Measurements from ENCODE around the gene SNAP23.

The SNAP23 gene

GRCh38 chr15:42558739-42559138 is 63.3 kb downstream of the SNAP23 start:
- no peak for DNase-seq (ENCODE audit: low read depth, low spot score)

DNA sequence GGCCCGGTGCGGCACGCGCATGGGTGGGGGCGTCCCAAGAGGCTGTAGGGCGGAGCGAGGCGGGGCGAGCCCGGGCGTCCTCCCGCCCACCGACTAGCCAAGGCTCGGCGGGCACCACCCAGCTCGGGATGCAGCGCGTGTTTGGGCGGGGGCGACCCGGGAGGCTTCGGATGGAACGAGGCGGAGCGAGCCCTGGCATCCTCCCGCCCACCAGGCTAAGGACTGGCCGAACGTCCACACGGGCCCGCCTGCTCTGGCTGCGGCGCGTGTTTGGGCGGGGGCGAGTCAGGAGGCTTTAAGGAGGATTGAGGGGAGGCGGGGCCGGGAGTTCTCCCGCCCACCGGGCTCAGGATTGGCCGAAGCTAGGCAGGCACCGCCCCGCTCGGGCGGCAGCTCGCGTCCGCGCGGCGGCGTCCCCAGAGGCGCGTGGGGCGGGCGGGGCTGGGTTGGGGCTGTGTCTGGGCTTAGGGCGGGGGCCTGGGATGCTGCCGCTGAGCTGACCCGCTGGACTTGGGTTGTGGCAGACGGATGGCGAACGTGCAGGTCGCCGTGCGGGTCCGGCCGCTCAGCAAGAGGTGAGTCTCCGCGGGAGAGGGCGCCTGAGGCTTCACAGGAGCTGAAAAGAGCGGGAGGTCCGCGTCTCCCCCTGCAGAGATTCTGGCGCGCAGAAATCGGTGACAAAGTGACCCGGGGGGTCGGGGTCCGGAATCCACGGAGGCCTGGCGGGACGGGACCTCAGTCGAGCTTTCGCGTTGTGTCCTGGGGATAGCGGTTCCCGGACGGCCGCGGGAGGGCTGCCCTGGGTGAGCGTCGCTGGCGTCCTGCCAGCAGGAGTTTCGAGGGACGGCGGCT is 80.0 kb downstream of the SNAP23 start, which contains the start of gene STARD9:
Gene STARD9, plus strand, starts transcription at position 419 of the 852 bp plus-strand sequence. Its CDS starts 110 bp downstream, at position 529.
- peak; percentile 100 for DNase-seq (ENCODE audit: low read depth, low spot score)

DNA sequence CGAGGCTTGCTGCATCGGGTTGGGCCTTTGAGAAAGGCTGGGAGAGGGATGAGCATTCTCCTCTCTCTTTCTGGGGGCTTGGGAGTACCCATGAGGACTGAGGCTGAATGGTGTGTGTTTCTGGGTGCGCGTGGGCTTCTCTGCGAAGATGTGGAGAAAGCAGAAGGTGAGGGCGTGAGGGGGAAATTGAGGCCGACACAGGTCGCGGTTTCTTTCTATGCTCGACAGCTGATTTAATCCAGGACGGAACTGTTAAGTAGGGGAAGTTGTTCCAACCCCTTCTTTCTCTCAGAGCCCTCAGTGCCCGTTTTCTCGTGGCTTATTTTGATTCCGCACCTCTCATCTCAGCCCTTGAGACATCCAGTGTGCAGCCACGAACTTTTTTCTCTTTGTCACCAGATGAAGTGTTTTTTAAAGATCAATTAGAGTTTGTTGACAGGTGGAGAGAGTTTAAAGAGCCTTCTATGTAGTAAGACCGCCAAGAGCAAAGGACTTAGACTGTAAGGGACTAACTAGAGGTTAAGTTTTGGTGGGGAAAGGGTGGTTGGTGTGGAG is 80.7 kb downstream of the SNAP23 start:
- DNase-seq (ENCODE audit: low read depth, low spot score) = no peak

DNA sequence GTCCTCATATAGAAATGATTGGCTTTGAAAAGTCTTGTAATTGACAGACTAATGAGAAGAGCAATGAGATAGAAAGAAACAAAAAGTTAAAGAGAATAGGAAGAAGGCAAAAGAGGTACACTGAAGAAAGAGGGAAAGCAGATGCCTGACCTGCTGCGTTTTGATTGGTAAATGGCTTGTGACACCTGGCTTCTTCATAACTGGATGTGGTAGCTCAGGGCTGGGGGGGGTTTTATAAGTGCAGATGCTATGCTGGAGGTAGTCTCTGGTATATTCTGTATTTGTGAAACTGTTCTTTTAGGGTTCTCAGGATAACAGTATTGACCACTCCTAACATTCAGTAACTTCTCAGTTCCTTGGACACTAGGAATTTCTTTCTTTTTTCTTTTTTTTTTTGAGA is 81.3 kb downstream of the SNAP23 start:
- DNase-seq (ENCODE audit: low read depth, low spot score) = no peak

GRCh38 chr15:42577514-42578031 is 82.1 kb downstream of the SNAP23 start:
- DNase-seq (ENCODE audit: low read depth, low spot score) = no peak

DNA sequence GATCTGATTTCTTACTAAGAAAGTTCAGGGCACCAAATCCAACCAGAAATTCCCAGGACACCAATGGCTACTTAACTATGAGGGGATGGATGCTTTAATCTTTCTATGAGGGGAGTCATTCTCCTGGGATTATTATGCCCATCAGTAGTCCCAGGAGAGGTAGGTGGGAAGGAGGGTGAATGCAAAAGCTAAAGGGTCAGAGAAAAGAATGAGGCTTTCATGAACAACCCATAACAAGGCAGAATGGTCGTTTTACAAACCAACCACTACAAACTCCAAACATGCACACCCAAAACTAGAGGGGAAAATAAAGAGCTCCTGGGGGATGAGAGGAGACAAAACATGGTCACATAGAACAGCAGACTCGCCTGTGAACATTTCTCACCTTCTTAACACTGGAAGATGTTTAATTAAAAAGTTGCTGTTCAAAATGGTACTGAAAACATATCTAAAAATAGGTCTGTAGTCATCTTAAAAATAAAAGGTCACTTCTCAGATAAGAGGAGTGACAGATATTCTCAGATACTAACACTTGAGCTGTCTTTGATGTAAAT is 83.6 kb downstream of the SNAP23 start:
- no peak for DNase-seq (ENCODE audit: low read depth, low spot score)

GRCh38 chr15:42581272-42581730 is 85.9 kb downstream of the SNAP23 start:
- DNase-seq (ENCODE audit: low read depth, low spot score) = peak; percentile 93

Data from ELF-1 (cell line).